Tibial nerve (tissue), 4 donors: ENCODE data around the gene ATRNL1.

Experiments
- EP300 ChIP-seq, 2 donors: sonication (generic); formaldehyde crosslinking; IDR thresholded peaks; one replicate each; pipeline ENCODE4 v1.6.1; 2017; ENCODE audit warnings: antibody characterized with exemption in 2 of 2, mild to moderate bottlenecking in 1 of 2
- POLR2A ChIP-seq, 2 donors: fragments of 450-650 bp; IDR thresholded peaks; one replicate each; pipeline ENCODE4 v1.6.1; 2017; ENCODE audit warnings: antibody characterized with exemption in 2 of 2, mild to moderate bottlenecking in 2 of 2, moderate library complexity in 2 of 2
- TF ChIP-seq, protein P1 (sequence below), 5 experiments: fragments of 200-600 bp in 3 of 5; fragments of 450-650 bp in 2 of 5; sonication (generic) in 3 of 5; IDR thresholded peaks; one replicate each; pipeline ENCODE4 v1.5.1; 2016 to 2019; ENCODE audit warnings: antibody characterized with exemption in 5 of 5, mild to moderate bottlenecking in 3 of 5, moderate library complexity in 2 of 5

GRCh38 chr10:115861455-115861854 lies 768.3 kb downstream of the ATRNL1 start:
- TF ChIP-seq, protein P1, sequence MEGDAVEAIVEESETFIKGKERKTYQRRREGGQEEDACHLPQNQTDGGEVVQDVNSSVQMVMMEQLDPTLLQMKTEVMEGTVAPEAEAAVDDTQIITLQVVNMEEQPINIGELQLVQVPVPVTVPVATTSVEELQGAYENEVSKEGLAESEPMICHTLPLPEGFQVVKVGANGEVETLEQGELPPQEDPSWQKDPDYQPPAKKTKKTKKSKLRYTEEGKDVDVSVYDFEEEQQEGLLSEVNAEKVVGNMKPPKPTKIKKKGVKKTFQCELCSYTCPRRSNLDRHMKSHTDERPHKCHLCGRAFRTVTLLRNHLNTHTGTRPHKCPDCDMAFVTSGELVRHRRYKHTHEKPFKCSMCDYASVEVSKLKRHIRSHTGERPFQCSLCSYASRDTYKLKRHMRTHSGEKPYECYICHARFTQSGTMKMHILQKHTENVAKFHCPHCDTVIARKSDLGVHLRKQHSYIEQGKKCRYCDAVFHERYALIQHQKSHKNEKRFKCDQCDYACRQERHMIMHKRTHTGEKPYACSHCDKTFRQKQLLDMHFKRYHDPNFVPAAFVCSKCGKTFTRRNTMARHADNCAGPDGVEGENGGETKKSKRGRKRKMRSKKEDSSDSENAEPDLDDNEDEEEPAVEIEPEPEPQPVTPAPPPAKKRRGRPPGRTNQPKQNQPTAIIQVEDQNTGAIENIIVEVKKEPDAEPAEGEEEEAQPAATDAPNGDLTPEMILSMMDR (IDR thresholded peaks at IDR 0.05): no peak
- TF ChIP-seq POLR2A (IDR thresholded peaks at IDR 0.05) (no peak), EP300 (IDR thresholded peaks at IDR 0.05) (no peak)
